HG03439 (cell line): ENCODE results near the gene GGACT.
A peak's percentile ranks its signal among the peaks of the same experiment; 100 is the strongest.
"Not testable (repeated sequence)": the region's sequence is repeated elsewhere in the genome, so short reads cannot be mapped to it uniquely, and the experiment has no call there.

Experiments
- ATAC-seq: cut with Tn5 transposase; IDR thresholded peaks from one replicate; pipeline ENCODE4 v1.9.1; 2021; ENCODE audit warnings: mild to moderate bottlenecking, moderate library complexity; ENCODE audit not compliant: unreplicated experiment

GGACT gene

GRCh38 chr13:100588331-100589177, at the start of gene GGACT:
GGACT (minus strand) TSS chr13:100588789; CDS start chr13:100532591, 56,198 bp downstream.
- peak; percentile 97 for ATAC-seq

- ATAC-seq, result no peak
These were observed 49.2 kb upstream of the GGACT start for GRCh38 chr13:100637796-100638195.

GRCh38 chr13:100637380-100637779, 48.8 kb upstream of the GGACT start:
- ATAC-seq, result no peak

GRCh38 chr13:100636441-100636840, 47.9 kb upstream of the GGACT start:
- no peak for ATAC-seq

GRCh38 chr13:100636004-100636403, 47.4 kb upstream of the GGACT start:
- ATAC-seq, result no peak

GRCh38 chr13:100634696-100635095, 46.1 kb upstream of the GGACT start:
- ATAC-seq, result no peak

GRCh38 chr13:100633461-100633860, 44.9 kb upstream of the GGACT start:
- no peak for ATAC-seq

GRCh38 chr13:100630555-100630954, 42.0 kb upstream of the GGACT start:
- ATAC-seq, result no peak

- no peak for ATAC-seq
These were observed 38.5 kb upstream of the GGACT start for GRCh38 chr13:100627120-100627519.

- no peak for ATAC-seq
These were observed 36.9 kb upstream of the GGACT start for GRCh38 chr13:100625447-100625846.

- no peak for ATAC-seq
These were observed 32.2 kb upstream of the GGACT start for GRCh38 chr13:100620792-100621191.

GRCh38 chr13:100619940-100620339, 31.4 kb upstream of the GGACT start:
- ATAC-seq, result no peak

GRCh38 chr13:100618897-100619296, 30.3 kb upstream of the GGACT start:
- ATAC-seq, result not testable (repeated sequence)

GRCh38 chr13:100613031-100613430, 24.4 kb upstream of the GGACT start:
- no peak for ATAC-seq

GRCh38 chr13:100611678-100612492, 23.3 kb upstream of the GGACT start:
- peak; percentile 42 for ATAC-seq

GRCh38 chr13:100610391-100611347, 22.1 kb upstream of the GGACT start:
- no peak for ATAC-seq

- ATAC-seq, result peak; percentile 84
These were observed 20.3 kb upstream of the GGACT start for GRCh38 chr13:100608906-100609305.

GRCh38 chr13:100608489-100608888, 19.9 kb upstream of the GGACT start:
- no peak for ATAC-seq

- ATAC-seq, result no peak
These were observed 16.5 kb upstream of the GGACT start for GRCh38 chr13:100604918-100605710.
